Smooth muscle cell (in vitro differentiated cells): ENCODE data around the gene KIF16B. TPM values are rescaled to one million over a fixed set of nuclear protein-coding genes. Genes with fewer than 3 reads are reported as not detected.

Source experiments
- DNase-seq: peaks from one replicate; lab custom pipeline; 2025; ENCODE audit not compliant: unreplicated experiment; lab: John Stamatoyannopoulos, UW
- H2AFZ ChIP-seq: fragments of 200-600 bp; sonication (generic); 2 replicates; pipeline ENCODE4 v1.6.0; 2016; ENCODE audit warnings: antibody characterized with exemption, low read depth, mild to moderate bottlenecking
- H3F3A ChIP-seq: fragments of 200-600 bp; sonication (generic); 2 replicates; pipeline ENCODE4 v1.6.0; 2017; ENCODE audit warnings: antibody characterized with exemption, low read depth
- H3K27ac ChIP-seq: fragments of 200-600 bp; sonication (generic); 2 replicates; pipeline ENCODE4 v1.5.1; 2016; ENCODE audit warnings: low read depth, mild to moderate bottlenecking
- H3K27me3 ChIP-seq: fragments of 200-600 bp; sonication (generic); 2 replicates; pipeline ENCODE4 v1.6.1; 2016; ENCODE audit warnings: low read depth, mild to moderate bottlenecking
- H3K36me3 ChIP-seq: fragments of 200-600 bp; sonication (generic); 2 replicates; pipeline ENCODE4 v1.5.1; 2016; ENCODE audit warnings: low read depth
- H3K4me1 ChIP-seq: fragments of 200-600 bp; sonication (generic); 2 replicates; pipeline ENCODE4 v1.5.1; 2016; ENCODE audit warnings: low read depth
- H3K4me2 ChIP-seq: fragments of 200-600 bp; sonication (generic); 2 replicates; pipeline ENCODE4 v1.6.0; 2016; ENCODE audit warnings: mild to moderate bottlenecking
- H3K4me3 ChIP-seq: fragments of 200-600 bp; sonication (generic); 2 replicates; pipeline ENCODE4 v1.5.1; 2016; ENCODE audit warnings: mild to moderate bottlenecking
- H3K79me2 ChIP-seq: fragments of 200-600 bp; sonication (generic); 2 replicates; pipeline ENCODE4 v1.6.0; 2016; ENCODE audit warnings: low read depth, mild to moderate bottlenecking
- H3K9ac ChIP-seq: fragments of 200-600 bp; sonication (generic); 2 replicates; pipeline ENCODE4 v1.6.0; 2016; ENCODE audit warnings: low read depth
- H3K9me3 ChIP-seq: fragments of 200-600 bp; sonication (generic); replicated peaks from 2 replicates; pipeline ENCODE4 v1.5.1; 2016; ENCODE audit warnings: low read depth
- H4K20me1 ChIP-seq: fragments of 200-600 bp; sonication (generic); 2 replicates; pipeline ENCODE4 v1.6.0; 2016; ENCODE audit warnings: low read depth
- WGBS: methylation state at CpG from one replicate; pipeline ENCODE4 v1.1.7; 2016; ENCODE audit warnings: low lambda C conversion rate; 5-methylcytosine and 5-hydroxymethylcytosine counted together
- polyA plus RNA-seq: library from polyadenylated mRNA; unstranded; fragments of >200 nt; fragmentation: Nextera tagmentation; extraction: Ambion mirVana; gene quantifications from 2 replicates; pipeline ENCODE4 v1.2.1, GENCODE V29; 2016
- total RNA-seq: library from RNA; depleted of rRNA; stranded (reverse); fragments of >200 nt; gene quantifications from 2 replicates; pipeline ENCODE4 v1.2.3, GENCODE V29; 2014
- TF ChIP-seq, protein P1 (sequence below): fragments of 200-600 bp; sonication (generic); IDR thresholded peaks from 2 replicates; pipeline ENCODE4 v1.5.1; 2017; ENCODE audit warnings: borderline replicate concordance, mild to moderate bottlenecking, antibody characterized with exemption; ENCODE audit not compliant: insufficient read depth, poor library complexity, severe bottlenecking

KIF16B gene
- total and polyA plus RNA-seq, 2 experiments from 2014 or later, result 3.6 to 12.9 TPM

DNA sequence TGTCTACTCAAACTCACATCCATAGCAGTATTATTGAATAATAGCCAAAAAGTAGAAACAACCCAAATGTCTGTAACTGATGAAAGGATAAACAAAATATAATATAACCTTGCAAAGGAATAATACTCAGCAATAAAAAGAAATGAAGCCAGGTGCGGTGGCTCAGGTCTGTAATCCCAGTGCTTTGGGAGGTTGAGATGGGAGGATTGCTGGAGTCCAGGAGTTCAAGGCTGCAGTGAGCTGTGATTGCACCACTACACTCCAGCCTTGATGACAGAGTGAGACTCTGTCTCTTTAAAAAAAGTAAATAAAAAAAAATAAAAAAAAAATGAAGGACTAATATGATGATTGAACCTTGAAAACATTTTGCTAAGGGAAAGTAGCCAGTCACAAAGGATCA is 22.1 kb upstream of the KIF16B start:
- WGBS, result 96% methylated on average over 1 of the region's 1 CpG
- H3K36me3 ChIP-seq, result no peaks in the 10 kb centered on the region
- no peaks in the 10 kb centered on the region for H3F3A ChIP-seq
- H4K20me1 ChIP-seq, result no peaks in the 10 kb centered on the region
- no peaks in the 10 kb centered on the region for H3K79me2 ChIP-seq
- H3K27ac ChIP-seq, result no peak overlapping the region
- H3K4me1 ChIP-seq, result no peaks in the 10 kb centered on the region
- TF ChIP-seq, protein P1, sequence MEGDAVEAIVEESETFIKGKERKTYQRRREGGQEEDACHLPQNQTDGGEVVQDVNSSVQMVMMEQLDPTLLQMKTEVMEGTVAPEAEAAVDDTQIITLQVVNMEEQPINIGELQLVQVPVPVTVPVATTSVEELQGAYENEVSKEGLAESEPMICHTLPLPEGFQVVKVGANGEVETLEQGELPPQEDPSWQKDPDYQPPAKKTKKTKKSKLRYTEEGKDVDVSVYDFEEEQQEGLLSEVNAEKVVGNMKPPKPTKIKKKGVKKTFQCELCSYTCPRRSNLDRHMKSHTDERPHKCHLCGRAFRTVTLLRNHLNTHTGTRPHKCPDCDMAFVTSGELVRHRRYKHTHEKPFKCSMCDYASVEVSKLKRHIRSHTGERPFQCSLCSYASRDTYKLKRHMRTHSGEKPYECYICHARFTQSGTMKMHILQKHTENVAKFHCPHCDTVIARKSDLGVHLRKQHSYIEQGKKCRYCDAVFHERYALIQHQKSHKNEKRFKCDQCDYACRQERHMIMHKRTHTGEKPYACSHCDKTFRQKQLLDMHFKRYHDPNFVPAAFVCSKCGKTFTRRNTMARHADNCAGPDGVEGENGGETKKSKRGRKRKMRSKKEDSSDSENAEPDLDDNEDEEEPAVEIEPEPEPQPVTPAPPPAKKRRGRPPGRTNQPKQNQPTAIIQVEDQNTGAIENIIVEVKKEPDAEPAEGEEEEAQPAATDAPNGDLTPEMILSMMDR, result no peak
- no peaks in the 10 kb centered on the region for H3K9me3 ChIP-seq
- no peak overlapping the region for H3K4me2 ChIP-seq
- H3K9ac ChIP-seq, result no peak overlapping the region
- H3K4me3 ChIP-seq, result no peak overlapping the region
- peaks cover 15% of the 10 kb centered on the region for H3K27me3 ChIP-seq
- no peak for DNase-seq
- no peak overlapping the region for H2AFZ ChIP-seq

DNA sequence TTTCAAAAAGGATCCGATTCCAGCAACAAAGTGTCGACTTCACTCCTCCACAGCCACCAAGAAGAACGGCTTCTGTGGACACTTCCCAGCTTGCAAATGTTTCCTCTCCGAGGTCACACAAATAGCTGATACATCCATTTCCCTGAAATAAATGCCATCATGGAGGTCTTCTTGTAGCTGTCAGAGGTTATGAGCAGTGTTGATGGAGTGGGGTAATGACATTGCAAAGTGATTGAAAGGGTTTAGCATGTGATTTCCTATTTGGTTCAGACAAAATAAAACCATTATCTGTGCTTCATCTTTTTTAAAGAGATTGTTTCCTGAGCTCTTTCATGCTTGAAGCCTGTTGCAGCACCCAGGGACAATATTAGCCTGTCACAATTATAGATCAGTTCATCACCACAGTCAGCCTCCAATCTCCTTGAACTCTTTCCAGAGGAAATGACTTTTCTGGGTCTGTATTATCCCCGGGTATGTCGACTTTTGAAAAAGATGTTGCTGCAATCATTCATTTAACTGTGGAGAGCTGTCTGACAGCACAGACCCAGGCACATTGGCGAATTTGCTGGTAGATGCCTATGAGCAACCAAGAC is 16.9 kb upstream of the KIF16B start:
- no peaks in the 10 kb centered on the region for H3K36me3 ChIP-seq
- TF ChIP-seq, protein P1, result no peak
- H3K27ac ChIP-seq, result no peak overlapping the region
- H2AFZ ChIP-seq, result no peak overlapping the region
- H3K79me2 ChIP-seq, result no peaks in the 10 kb centered on the region
- H3K4me2 ChIP-seq, result no peak overlapping the region
- no peak for DNase-seq
- no peak overlapping the region for H3K4me3 ChIP-seq
- H4K20me1 ChIP-seq, result no peaks in the 10 kb centered on the region
- no peaks in the 10 kb centered on the region for H3K9me3 ChIP-seq
- no peaks in the 10 kb centered on the region for H3K4me1 ChIP-seq
- H3K27me3 ChIP-seq, result peaks cover 19% of the 10 kb centered on the region
- 85% methylated on average over 7 of the region's 7 CpGs for WGBS
- H3F3A ChIP-seq, result no peaks in the 10 kb centered on the region
- H3K9ac ChIP-seq, result no peak overlapping the region

DNA sequence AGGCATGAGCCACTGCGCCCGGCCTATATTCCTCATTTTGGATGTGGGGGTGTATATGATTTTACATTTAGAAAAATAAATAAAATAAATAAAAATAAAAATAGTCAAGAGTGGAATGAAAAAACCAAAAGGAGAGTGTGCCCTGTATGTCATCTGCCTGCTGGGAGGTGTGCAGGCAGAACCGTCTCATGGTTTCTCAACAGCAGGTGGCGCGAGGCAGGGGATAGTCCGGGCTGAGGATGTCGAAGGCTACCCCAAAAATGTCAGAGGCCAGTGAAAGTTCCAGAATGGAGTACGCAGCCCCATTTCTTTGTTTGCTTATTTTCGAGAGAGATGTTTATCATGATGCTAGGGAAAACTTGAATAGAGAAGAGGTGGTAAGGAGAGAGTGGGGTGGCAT is 16.4 kb upstream of the KIF16B start:
- Histone ChIP-seq H3K27ac (no peak overlapping the region), H3K79me2 (no peaks in the 10 kb centered on the region)
- 85% methylated on average over 9 of the region's 9 CpGs for WGBS

More for the DNA sequence above, 16.4 kb upstream of the KIF16B start:
- Histone ChIP-seq H2AFZ (no peak overlapping the region), H3K9me3 (no peaks in the 10 kb centered on the region), H3K27me3 (peaks cover 19% of the 10 kb centered on the region), H3K4me2 (no peak overlapping the region), H3K9ac (no peak overlapping the region), H3F3A (no peaks in the 10 kb centered on the region), H3K4me1 (no peaks in the 10 kb centered on the region), H3K4me3 (no peak overlapping the region), H3K36me3 (no peaks in the 10 kb centered on the region), H4K20me1 (no peaks in the 10 kb centered on the region)
- no peak for DNase-seq
- TF ChIP-seq, protein P1, result no peak
